ENCODE data around the gene ANKRD61. TPM values are rescaled to one million over a fixed set of nuclear protein-coding genes. Genes with fewer than 3 reads are reported as not detected.

ANKRD61 gene
- polyA plus RNA-seq, 1 donor from 2014 or later: not detected

Small RNA genes within 50 kb of the gene (small RNA-seq; reads per million reads assigned to genes)
- gene RF00019 (0 to 1.2 (median 0) reads per million in 3 experiments), gene RNU6-218P (0 reads per million in 3 experiments), gene SNORA80D (14.0 to 20.2 (median 18.5) reads per million in 3 experiments)

Other genes starting within 250 kb of the ANKRD61 start
- gene RNF216, start 249.7 kb upstream of the ANKRD61 start, polyA plus RNA-seq: 17.4 and 19.1 TPM in 2 replicates
- not detected in 2 replicates for gene OCM, start 150.6 kb upstream of the ANKRD61 start, polyA plus RNA-seq
- gene CCZ1, start 132.6 kb upstream of the ANKRD61 start, polyA plus RNA-seq: 195 and 198 TPM in 2 replicates
- 1.6 and 2.0 TPM in 2 replicates for gene RSPH10B, start 60.7 kb upstream of the ANKRD61 start, polyA plus RNA-seq
- 14.0 and 17.4 TPM in 2 replicates for gene PMS2, start 22.3 kb upstream of the ANKRD61 start, polyA plus RNA-seq
- 41.5 and 46.9 TPM in 2 replicates for gene AIMP2, start 22.1 kb upstream of the ANKRD61 start, polyA plus RNA-seq
- gene EIF2AK1, start 27.8 kb downstream of the ANKRD61 start, polyA plus RNA-seq: 84.9 and 116 TPM in 2 replicates
- 8.1 and 8.8 TPM in 2 replicates for gene USP42, start 73.6 kb downstream of the ANKRD61 start, polyA plus RNA-seq
- gene CYTH3, start 241.2 kb downstream of the ANKRD61 start, polyA plus RNA-seq: 33.9 and 41.9 TPM in 2 replicates